Osteoblast (primary cell): ENCODE results near the gene ORAI2. TPM values are rescaled to one million over a fixed set of nuclear protein-coding genes. Genes with fewer than 3 reads are reported as not detected.
"Not testable (repeated sequence)": the region's sequence is repeated elsewhere in the genome, so short reads cannot be mapped to it uniquely, and the experiment has no call there.

Experiments used
- DNase-seq: peaks from one replicate; pipeline ENCODE4 v3.0.0; 2011; ENCODE audit warnings: low spot score, mixed read lengths; ENCODE audit not compliant: insufficient read length; ENCODE audit errors: missing footprints
- H2AFZ ChIP-seq: 2 replicates; pipeline ENCODE4 v1.6.0; 2011; ENCODE audit warnings: mild to moderate bottlenecking, low read length
- H3K27ac ChIP-seq: 2 replicates; pipeline ENCODE4 v1.5.1; 2011; ENCODE audit warnings: mild to moderate bottlenecking, low read depth, low read length, moderate library complexity
- H3K27me3 ChIP-seq: 2 replicates; pipeline ENCODE4 v1.6.0; 2012; ENCODE audit warnings: mild to moderate bottlenecking, control low read depth, inconsistent platforms, low read length, moderate library complexity; ENCODE audit not compliant: insufficient read depth
- H3K36me3 ChIP-seq: 2 replicates; pipeline ENCODE4 v1.5.1; 2011; ENCODE audit warnings: mild to moderate bottlenecking, low read length, control low read depth, moderate library complexity; ENCODE audit not compliant: insufficient read depth
- H3K4me1 ChIP-seq: 2 replicates; pipeline ENCODE4 v1.5.1; 2011; ENCODE audit warnings: mild to moderate bottlenecking, low read length, control low read depth, moderate library complexity; ENCODE audit not compliant: insufficient read depth
- H3K4me2 ChIP-seq: 2 replicates; pipeline ENCODE4 v1.6.0; 2011; ENCODE audit warnings: mild to moderate bottlenecking, low read length; ENCODE audit not compliant: insufficient read depth
- H3K4me3 ChIP-seq: fragments of 200-600 bp; sonication (generic); 3 replicates; pipeline ENCODE4 v1.5.1; 2012; ENCODE audit warnings: mild to moderate bottlenecking, low read length, inconsistent platforms; ENCODE audit not compliant: insufficient read depth
- H3K79me2 ChIP-seq: 2 replicates; pipeline ENCODE4 v1.6.0; 2012; ENCODE audit warnings: mild to moderate bottlenecking, low read length, control low read depth, inconsistent platforms; ENCODE audit not compliant: insufficient read depth
- H3K9me3 ChIP-seq: 2 replicates; pipeline ENCODE4 v1.5.1; 2011; ENCODE audit warnings: low read depth, low read length, control low read depth
- H4K20me1 ChIP-seq: 2 replicates; pipeline ENCODE4 v1.6.0; 2012; ENCODE audit warnings: mild to moderate bottlenecking, low read length, control low read depth; ENCODE audit not compliant: insufficient read depth
- CTCF ChIP-seq: IDR thresholded peaks from 2 replicates; pipeline ENCODE4 v1.5.1; 2011; ENCODE audit warnings: mild to moderate bottlenecking, low read depth, low read length, moderate library complexity; ENCODE audit errors: extremely low read depth
- total RNA-seq: library from RNA; depleted of rRNA; stranded (reverse); fragments of >200 nt; gene quantifications from 2 replicates; pipeline ENCODE4 v1.2.3, GENCODE V29; 2012

Gene ORAI2
- total RNA-seq, 1 donor, result 44.2 TPM

- H4K20me1 ChIP-seq, result peaks cover 10% of the 10 kb centered on the region
- H3K4me3 ChIP-seq, result no peak overlapping the region
- no peaks in the 10 kb centered on the region for H3K27me3 ChIP-seq
- H3K9me3 ChIP-seq, result no peaks in the 10 kb centered on the region
- peaks cover 8% of the 10 kb centered on the region for H3K4me1 ChIP-seq
- no peak overlapping the region for H2AFZ ChIP-seq
- H3K27ac ChIP-seq, result no peak overlapping the region
- H3K36me3 ChIP-seq, result peaks cover 10% of the 10 kb centered on the region
- H3K79me2 ChIP-seq, result no peaks in the 10 kb centered on the region
- peak overlapping the region; percentile 56 for H3K4me2 ChIP-seq
- peak; percentile 86 for DNase-seq
- TF ChIP-seq CTCF, result no peak
Observed at GRCh38 chr7:102451371-102452054, 18.1 kb downstream of the ORAI2 start.

- TF ChIP-seq CTCF, result no peak
- peaks cover 8% of the 10 kb centered on the region for H3K4me1 ChIP-seq
- H2AFZ ChIP-seq, result no peak overlapping the region
Observed at GRCh38 chr7:102452451-102452850, 19.1 kb downstream of the ORAI2 start.

GRCh38 chr7:102453319-102453718, 19.9 kb downstream of the ORAI2 start:
- no peaks in the 10 kb centered on the region for H3K79me2 ChIP-seq
- H3K4me3 ChIP-seq, result no peak overlapping the region
- H3K27me3 ChIP-seq, result no peaks in the 10 kb centered on the region
- DNase-seq, result peak; percentile 79
- no peak for TF ChIP-seq CTCF
- peaks cover 8% of the 10 kb centered on the region for H3K4me1 ChIP-seq
- peaks cover 10% of the 10 kb centered on the region for H3K36me3 ChIP-seq
- no peak overlapping the region for H3K27ac ChIP-seq
- no peaks in the 10 kb centered on the region for H3K9me3 ChIP-seq
- no peak overlapping the region for H3K4me2 ChIP-seq
- no peak overlapping the region for H2AFZ ChIP-seq
- peaks cover 7% of the 10 kb centered on the region for H4K20me1 ChIP-seq

More at GRCh38 chr7:102452451-102452850, 19.1 kb downstream of the ORAI2 start:
- H3K4me2 ChIP-seq, result no peak overlapping the region
- no peaks in the 10 kb centered on the region for H3K27me3 ChIP-seq
- DNase-seq, result no peak
- H3K79me2 ChIP-seq, result no peaks in the 10 kb centered on the region
- H3K36me3 ChIP-seq, result peaks cover 13% of the 10 kb centered on the region
- no peaks in the 10 kb centered on the region for H3K9me3 ChIP-seq
- H3K4me3 ChIP-seq, result no peak overlapping the region
- no peak overlapping the region for H3K27ac ChIP-seq
- peaks cover 10% of the 10 kb centered on the region for H4K20me1 ChIP-seq

- no peak for TF ChIP-seq CTCF
- H3K36me3 ChIP-seq, result peaks cover 12% of the 10 kb centered on the region
- peaks cover 7% of the 10 kb centered on the region for H4K20me1 ChIP-seq
- H3K4me1 ChIP-seq, result peaks cover 8% of the 10 kb centered on the region
- H3K79me2 ChIP-seq, result no peaks in the 10 kb centered on the region
- H3K9me3 ChIP-seq, result no peaks in the 10 kb centered on the region
- H3K4me2 ChIP-seq, result no peak overlapping the region
- H3K4me3 ChIP-seq, result no peak overlapping the region
- H2AFZ ChIP-seq, result no peak overlapping the region
- H3K27me3 ChIP-seq, result no peaks in the 10 kb centered on the region
- H3K27ac ChIP-seq, result no peak overlapping the region
- DNase-seq, result peak; percentile 72
Observed at GRCh38 chr7:102454468-102454867, 21.1 kb downstream of the ORAI2 start.

- H3K36me3 ChIP-seq, result peaks cover 14% of the 10 kb centered on the region
- not testable (repeated sequence) for H4K20me1 ChIP-seq, H3K27me3 ChIP-seq, H3K4me3 ChIP-seq, H3K79me2 ChIP-seq, DNase-seq, H3K9me3 ChIP-seq, H3K27ac ChIP-seq, H2AFZ ChIP-seq, H3K4me1 ChIP-seq, H3K4me2 ChIP-seq
Observed at GRCh38 chr7:102454932-102455331, 21.6 kb downstream of the ORAI2 start.
